Measurements from ENCODE around the gene PCLAF.
"Not testable (repeated sequence)": the region's sequence is repeated elsewhere in the genome, so short reads cannot be mapped to it uniquely, and the experiment has no call there.

The PCLAF gene

DNA sequence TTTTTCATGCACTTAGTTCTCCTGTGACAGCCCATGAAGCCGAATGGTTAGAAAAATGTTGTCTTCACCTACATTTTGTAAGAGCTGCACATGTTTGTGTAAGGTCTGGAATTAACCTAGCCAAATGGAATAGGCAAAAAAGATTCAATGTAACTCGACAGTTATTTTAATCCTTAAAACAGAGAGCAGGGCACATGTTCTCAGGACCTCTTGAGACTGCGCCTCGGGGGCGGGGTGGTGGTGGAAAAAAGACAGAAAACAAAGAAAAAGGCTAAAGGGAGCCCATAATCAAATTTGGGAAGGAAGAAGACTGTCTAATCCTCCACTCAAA lies 24.6 kb downstream of the PCLAF start:
- no peak for DNase-seq

DNA sequence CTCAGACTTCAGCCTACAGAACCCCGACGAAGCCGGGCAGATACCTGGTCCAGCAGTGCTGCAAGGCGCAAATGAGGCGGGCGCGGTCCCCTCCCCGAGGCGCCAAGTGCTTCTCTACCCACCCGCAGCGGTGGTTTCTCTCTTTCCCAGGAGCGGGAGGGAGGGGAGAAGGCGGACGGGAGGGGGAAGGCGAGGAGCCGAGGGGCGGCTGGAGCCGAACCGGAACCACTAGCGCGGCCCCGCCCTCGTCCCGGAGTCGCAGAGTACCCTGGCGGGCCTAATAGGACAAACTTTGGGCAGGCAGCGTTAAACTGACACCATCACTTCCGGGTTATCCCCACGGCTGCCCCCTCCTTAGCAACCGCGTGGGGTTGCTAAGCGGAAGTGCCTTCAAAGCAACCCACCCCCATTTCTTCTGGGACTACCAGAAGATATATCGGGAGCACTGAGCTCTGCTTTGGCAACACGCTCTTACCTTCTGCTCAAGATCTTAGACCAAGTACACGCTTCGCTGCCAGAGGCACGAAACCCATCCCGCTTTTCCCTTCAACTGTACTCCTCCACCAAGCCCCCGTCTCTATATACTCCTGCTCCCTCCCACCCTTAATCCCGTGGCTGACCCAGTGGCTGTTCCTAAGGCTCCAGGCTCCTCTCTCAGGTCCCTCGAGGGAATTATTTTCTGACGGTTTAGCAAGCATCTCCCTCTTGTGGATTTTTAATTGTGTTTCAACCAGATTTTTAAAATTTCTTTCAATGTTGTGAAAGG lies 25.1 kb downstream of the PCLAF start, which contains the start of gene CSNK1G1:
CSNK1G1 (minus strand) TSS at position 230 of the 766 bp plus-strand sequence. CDS start 55,674 bp downstream, outside the sequence.
- DNase-seq: peak; percentile 30

DNA sequence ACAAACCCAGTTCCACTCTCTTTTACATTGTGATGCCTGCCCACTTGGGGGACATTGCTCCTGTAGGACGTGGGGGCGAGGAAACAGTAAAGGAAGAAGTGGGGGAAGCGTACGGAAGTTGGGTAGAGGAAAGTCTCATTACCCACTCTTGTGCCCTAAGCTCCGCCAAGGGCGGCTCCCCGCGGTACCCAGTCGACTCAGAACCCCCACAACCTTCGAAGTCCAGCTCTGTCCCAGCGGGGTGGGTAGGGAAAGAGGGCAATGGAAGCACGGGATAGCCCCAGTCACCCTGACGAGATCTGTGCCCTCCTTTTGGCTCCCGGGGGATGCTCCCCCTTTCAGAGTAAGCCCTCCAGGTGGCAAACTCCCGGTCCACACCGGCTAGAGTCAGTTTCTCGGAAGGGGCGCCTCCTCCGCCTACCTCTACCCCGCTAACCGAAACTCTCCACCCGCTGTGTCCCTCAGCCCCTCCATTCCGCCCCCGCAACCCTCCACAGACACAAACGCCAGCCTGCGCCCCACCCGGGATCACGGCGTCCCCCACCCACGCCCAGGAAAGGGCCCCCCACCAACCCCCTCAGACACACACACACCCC lies 25.8 kb downstream of the PCLAF start:
- no peak for DNase-seq

DNA sequence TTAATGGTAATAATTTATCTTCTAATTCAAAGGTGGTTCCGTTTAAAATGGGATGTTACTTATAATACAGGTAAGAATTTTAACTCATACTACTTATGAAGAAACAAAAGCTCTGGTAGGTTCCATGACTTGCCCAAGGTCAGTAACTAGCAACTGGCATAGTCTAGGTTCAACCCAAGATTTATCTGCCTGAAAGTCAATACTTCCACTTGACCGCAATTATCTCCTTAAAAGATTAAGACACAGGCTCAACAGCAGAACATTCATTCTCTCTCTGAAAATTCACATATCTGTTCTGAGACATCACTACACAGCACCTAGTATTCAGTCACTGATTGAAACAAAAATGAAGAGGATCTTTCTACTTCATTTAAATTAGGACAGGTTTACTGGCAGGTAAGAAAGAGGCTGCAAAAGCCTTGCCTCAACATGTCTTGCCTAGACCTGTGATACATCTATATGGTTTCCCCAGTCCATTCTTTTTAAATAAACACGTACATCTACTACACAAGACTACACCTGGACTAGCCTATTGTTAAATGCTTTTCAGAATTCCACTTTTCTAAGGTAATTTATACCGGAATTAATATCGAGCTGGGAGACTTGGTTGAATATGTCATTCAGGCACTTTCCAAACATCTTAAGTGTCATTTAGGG lies 26.4 kb downstream of the PCLAF start:
- no peak for DNase-seq

GRCh38 chr15:64351265-64351664 lies 30.0 kb downstream of the PCLAF start:
- no peak for DNase-seq

DNA sequence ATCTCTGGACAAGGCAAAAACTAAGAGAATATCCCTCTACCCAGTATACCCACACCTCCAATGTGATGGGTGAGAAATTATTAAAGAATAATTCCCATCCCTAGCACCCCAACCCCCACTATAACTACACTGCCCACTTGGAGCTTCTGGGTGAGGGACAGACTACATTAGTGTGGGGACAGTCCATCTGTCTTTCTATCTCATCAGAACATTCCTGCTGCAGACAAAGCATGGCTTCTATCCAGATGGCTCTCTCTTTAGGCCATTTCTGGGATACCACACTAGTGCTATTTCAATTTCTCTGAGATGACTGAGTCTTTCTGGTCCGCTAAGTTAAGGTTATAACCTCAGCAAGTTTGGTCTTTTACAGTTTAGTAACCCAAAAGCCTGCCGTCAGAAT lies 31.9 kb downstream of the PCLAF start:
- no peak for DNase-seq

GRCh38 chr15:64348455-64348854 lies 32.8 kb downstream of the PCLAF start:
- no peak for DNase-seq

GRCh38 chr15:64346242-64346641 lies 35.0 kb downstream of the PCLAF start:
- not testable (repeated sequence) for DNase-seq

DNA sequence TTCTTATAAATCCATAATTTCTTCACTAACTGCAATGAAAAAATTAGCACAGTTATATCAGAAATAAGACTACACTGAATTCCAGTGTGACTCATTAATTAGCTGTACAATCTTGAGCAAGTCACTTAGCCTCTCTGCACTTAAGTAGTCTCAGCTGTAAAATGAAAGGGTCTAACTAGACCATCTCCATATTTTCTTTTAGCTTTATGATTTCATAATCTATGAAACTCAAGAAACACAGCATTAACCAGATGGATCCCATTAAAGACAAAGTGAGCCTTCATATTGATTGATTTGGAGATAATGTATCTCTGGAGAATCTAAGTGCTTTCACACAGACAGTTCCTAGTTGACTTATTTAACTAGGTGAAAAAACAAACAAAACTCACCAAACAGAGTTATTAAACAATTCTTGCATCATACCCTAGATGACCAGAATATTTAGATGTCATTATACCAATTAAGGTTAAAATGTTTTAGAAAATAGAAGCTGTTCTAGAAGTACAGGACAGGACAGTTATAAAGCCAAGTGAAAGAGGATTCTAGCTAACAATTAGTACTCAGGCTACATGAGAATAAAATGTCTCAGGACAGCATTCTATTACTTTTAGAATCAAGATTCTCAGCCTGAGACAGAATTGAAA lies 36.5 kb downstream of the PCLAF start:
- no peak for DNase-seq

- DNase-seq: no peak
These were observed 37.4 kb downstream of the PCLAF start for GRCh38 chr15:64343841-64344240.

DNA sequence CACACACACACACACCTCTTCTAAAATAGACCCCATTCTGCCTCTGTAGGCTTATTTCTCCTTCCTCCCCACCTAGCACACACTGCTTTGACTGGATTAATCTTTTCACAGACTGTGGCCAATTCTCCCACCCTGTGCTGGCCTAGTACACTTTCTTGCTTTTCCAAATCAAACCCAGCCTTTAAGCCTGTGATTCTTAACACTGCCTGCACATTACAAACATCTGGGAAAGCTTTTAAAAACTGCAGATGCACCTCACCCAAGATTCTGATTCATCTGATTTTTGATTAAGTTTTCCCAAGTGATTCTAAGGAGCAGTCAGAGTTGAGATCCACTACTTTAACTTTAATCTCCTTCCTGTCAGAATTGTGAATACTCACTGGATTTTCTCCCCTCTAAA lies 38.0 kb downstream of the PCLAF start:
- no peak for DNase-seq

DNA sequence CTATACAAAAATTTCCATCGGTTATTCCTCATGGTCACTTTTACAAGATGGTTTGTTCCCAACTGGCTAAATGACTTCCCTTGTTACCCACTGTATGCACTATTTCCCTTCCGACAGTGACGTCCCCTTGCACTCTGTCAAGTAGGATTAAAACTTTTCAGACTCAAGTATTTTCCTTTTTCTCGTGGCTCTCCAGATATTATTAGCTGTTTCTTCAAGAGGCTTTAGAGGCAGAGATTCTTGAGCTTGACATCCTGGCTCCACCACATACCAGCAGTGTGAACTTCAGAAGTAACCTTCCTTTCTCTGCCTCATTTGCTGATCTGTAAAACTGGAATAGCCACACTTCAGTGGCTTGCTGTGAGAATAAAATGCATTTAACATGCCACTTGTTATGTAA lies 39.3 kb downstream of the PCLAF start:
- DNase-seq: no peak

DNA sequence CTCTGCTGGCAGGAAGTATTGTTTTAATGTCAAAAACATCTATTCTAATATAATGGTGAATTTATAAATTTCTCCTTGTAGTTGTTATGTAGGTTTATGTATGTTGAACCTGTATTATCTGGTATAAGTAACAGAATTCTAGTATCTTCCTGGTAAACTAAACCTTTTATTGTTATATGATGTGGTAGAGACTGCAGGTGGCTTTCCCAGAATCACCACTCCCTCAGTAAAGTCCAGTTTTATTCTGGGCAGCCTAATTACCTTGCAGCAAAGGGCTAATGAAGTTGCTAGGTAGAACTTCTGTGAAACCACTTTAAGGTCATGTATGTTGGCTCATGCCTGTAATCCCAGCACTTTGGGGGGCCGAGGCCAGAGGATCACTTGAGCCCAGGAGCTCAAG lies 40.9 kb downstream of the PCLAF start:
- no peak for DNase-seq

DNA sequence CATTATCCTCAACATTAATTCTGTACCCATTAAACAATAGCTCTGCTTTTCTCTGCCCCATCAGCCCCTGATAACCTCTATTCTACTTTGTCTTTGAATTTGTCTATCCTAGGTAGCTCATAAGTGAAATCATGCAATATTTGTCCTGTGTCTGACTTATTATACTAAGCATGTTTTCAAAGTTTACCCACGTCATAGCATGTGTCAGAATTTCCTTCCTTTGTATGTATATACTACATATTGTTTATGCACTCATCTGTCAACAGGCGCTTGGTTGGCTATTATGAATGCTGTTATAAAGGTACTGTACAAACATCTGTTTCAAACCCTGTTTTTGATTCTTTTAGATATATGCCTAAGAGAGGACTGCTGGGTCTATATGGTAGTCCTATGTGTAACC lies 43.5 kb downstream of the PCLAF start:
- DNase-seq: no peak

DNA sequence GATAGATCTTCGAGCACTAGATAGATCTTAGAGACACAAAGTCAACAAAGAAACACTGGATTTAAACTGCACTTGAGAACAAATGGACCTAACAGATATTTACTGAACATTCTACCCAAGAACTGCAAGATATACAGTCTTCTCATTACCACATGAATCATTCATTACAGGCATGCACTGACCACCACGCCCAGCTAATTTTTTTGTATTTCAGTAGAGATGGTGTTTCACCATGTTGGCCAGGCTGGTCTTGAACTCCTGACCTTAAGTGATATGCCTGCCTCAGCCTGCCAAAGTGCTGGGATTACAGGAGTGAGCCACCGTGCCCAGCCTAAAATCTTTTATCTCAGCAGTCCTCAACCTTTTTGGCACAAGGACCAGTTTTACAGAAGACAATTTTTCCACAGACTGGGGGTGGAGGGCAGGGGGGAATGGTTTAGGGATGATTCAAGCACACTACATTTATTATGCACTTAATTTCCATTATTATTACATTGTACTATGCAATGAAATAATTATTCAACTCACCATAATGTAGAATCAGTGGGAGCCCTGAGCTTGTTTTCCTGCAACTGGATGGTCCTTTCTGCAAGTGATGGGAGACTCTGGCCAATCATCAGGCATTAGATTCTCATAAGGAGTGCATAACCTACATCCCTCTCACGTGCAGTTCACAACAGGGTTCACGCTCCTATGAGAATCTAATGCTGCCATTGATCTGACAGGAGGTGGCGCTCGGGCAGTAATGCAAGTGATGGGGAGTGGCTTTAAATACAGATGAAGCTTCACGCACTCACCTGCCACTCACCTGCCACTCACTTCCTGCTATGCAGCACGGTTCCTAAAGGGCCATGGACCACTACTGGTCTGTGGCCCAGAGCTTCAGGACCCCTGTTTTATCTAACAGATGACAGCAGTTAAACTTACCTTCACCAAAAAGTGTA lies 47.0 kb downstream of the PCLAF start:
- no peak for DNase-seq

DNA sequence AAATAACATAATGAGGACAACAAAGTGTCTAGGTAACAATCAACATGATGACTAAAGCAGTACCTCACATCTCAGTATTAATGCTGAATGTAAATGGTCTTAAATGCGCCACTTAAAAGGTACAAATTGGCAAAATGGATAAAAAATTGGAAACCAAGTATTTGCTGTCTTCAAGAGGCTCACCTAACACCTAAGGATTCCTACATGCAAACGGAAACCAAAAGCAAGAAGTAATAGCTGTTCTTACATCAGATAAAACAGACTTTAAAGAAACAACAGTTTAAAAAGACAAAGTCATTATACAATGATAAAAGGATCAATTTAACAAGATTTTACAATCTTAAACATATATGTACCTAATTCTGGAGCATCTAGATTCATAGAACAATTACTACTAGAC lies 47.7 kb downstream of the PCLAF start:
- DNase-seq: no peak

DNA sequence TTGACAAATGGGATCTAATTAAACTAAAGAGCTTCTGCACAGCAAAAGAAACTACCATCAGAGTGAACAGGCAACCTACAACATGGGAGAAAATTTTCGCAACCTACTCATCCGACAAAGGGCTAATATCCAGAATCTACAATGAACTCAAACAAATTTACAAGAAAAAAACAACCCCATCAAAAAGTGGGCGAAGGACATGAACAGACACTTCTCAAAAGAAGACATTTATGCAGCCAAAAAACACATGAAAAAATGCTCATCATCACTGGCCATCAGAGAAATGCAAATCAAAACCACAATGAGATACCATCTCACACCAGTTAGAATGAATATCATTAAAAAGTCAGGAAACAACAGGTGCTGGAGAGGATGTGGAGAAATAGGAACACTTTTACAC lies 49.6 kb downstream of the PCLAF start:
- DNase-seq: not testable (repeated sequence)

- DNase-seq: not testable (repeated sequence)
These were observed 54.3 kb downstream of the PCLAF start for GRCh38 chr15:64326975-64327374.

GRCh38 chr15:64326458-64326857 lies 54.8 kb downstream of the PCLAF start:
- DNase-seq: not testable (repeated sequence)

- no peak for DNase-seq
These were observed 56.9 kb downstream of the PCLAF start for GRCh38 chr15:64324165-64324877.

DNA sequence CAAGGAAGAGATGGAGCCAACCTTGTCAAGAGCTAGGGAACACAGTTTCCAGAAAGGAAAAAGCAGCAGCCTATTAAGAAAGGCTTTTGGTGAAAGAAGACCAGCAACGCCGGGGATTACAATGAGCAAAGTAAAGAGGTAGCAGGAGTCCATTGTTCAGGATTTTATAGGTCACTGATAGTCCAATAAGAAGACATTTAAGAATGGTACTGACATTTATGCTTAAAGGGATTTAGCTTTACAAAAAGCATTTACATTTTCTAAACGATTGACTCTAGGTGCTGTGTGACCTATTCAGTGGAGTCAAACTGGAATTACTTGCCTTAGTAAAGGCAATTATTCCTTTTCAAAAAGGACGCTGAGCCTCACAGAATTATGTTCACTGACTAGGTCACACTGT lies 66.0 kb downstream of the PCLAF start:
- no peak for DNase-seq

- no peak for DNase-seq
These were observed 66.8 kb downstream of the PCLAF start for GRCh38 chr15:64314456-64314855.

All from cortex of kidney (tissue), 1 donor.